SK-N-MC (cell line): ENCODE data around the gene PACRG.

Experiments used
- EZH2 ChIP-seq: fragments of 200-600 bp; sonication (generic); IDR thresholded peaks from one replicate; pipeline ENCODE4 v1.6.1; 2017; ENCODE audit warnings: antibody characterized with exemption
- POLR2AphosphoS5 ChIP-seq: IDR thresholded peaks from 2 replicates; pipeline ENCODE4 v1.6.1; 2012; ENCODE audit warnings: mild to moderate bottlenecking, low read depth, low read length, borderline replicate concordance

DNA sequence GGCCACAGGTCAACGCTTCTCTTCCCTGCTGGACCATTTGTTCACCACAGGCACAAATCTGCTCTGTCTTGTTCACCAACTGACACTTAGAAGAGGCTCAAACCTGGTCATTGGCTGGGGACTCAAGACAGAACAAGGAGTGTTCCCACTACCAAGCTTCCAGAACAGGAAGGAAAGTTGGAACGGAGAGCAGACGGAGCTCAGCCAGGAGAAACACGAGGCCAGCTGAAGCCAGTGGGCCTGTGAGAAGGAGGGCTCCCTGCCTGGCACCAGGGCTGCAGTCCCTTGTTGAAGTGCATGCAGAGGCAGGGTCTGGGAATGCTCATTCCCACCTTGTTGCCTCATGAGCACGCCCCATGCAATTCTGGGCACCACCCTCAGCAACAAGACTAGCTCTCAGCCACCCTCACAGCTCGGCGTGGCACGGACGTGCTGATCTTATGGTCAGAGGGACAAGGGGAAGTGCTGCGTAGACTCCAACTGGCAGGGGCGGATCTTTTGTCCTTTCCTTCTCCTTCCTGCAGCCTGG is 450.2 kb downstream of the PACRG start:
- no peak for TF ChIP-seq EZH2
- TF ChIP-seq POLR2AphosphoS5 = no peak
